ENCODE data around the gene PUS10. TPM values are rescaled to one million over a fixed set of nuclear protein-coding genes. Genes with fewer than 3 reads are reported as not detected.

The PUS10 gene
- total RNA-seq, 1 donor from 2014 or later, result 1.4 TPM

- intact Hi-C loops (cut with DNase I), result no loop called here
- H3K27me3 ChIP-seq, result no peaks in the 10 kb centered on the region
- H3K27ac ChIP-seq, result no peak overlapping the region
- no peak for DNase-seq (ENCODE audit: low spot score in 2 of 2)
- no peaks in the 10 kb centered on the region for H3K36me3 ChIP-seq
- H3K4me1 ChIP-seq, result no peaks in the 10 kb centered on the region
- H3K9me3 ChIP-seq, result no peaks in the 10 kb centered on the region
- H3K4me3 ChIP-seq, result no peak overlapping the region
- TF ChIP-seq, protein P1, sequence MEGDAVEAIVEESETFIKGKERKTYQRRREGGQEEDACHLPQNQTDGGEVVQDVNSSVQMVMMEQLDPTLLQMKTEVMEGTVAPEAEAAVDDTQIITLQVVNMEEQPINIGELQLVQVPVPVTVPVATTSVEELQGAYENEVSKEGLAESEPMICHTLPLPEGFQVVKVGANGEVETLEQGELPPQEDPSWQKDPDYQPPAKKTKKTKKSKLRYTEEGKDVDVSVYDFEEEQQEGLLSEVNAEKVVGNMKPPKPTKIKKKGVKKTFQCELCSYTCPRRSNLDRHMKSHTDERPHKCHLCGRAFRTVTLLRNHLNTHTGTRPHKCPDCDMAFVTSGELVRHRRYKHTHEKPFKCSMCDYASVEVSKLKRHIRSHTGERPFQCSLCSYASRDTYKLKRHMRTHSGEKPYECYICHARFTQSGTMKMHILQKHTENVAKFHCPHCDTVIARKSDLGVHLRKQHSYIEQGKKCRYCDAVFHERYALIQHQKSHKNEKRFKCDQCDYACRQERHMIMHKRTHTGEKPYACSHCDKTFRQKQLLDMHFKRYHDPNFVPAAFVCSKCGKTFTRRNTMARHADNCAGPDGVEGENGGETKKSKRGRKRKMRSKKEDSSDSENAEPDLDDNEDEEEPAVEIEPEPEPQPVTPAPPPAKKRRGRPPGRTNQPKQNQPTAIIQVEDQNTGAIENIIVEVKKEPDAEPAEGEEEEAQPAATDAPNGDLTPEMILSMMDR (IDR thresholded peaks at IDR 0.05), result no peak
Observed at GRCh38 chr2:60965499-60965785, 52.6 kb downstream of the PUS10 start.

DNA sequence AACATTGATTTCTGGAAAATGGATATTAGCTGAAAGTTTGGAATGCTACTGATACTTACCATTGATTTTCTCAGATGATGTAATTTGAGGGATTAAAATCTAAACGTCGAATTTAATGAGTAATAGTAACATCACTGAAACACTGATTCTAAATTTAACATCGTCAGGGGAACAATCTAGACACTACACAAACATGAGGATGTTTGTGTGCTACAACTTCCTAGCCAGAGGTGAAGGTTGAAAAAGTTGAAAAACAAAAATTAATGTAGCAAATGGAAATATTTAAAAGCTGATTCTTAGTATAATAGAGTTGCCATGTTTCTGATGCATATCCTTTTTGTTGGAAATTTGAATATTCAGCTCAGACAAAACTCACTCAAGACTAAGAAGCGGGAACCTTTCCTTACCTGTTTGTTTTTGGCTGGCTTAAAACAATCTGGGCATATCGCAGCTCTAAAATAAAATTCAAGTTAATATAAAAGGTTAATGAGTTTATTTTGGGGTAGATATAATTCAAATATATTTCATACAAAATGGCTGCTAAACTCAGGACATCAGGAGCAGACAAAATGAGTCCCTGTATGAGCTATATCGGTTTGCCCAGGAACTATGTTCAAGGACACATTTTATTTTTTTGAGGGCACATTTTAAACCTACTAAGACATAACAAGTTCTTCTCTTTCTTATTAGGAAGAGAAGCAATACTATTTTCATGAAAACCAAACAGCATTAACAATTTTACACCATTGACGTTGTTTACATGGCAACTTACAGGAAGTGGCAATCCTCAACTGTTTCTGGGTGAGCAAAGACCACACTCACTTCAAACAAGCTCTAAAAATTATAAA is 53.2 kb downstream of the PUS10 start:
- no peak overlapping the region for H3K4me3 ChIP-seq
- intact Hi-C loops (cut with DNase I), result no loop called here
- H3K36me3 ChIP-seq, result no peaks in the 10 kb centered on the region
- no peaks in the 10 kb centered on the region for H3K4me1 ChIP-seq
- H3K27me3 ChIP-seq, result no peaks in the 10 kb centered on the region
- H3K27ac ChIP-seq, result no peak overlapping the region
- TF ChIP-seq, protein P1 (IDR thresholded peaks at IDR 0.05), result no peak
- no peak for DNase-seq (ENCODE audit: low spot score in 2 of 2)
- no peaks in the 10 kb centered on the region for H3K9me3 ChIP-seq

DNA sequence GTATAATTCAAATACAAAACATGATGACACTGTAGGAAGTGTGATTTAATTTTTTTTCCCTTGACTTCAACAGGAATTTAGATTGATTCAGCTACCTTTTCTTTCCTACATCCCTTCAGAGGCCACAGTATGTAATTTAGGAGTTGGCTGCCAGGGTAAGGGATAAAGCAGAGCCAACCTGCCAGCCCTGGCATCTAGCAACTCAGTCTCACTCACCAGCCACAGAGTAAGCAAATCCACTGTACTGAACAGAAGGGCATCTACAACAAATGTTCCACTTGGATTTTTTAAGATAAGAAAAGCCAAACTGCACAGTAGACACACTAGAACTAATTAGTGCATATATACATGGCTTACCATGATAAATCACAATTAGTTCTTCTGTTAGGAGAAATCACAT is 54.9 kb downstream of the PUS10 start:
- H3K27me3 ChIP-seq, result no peaks in the 10 kb centered on the region
- DNase-seq (ENCODE audit: low spot score in 2 of 2), result no peak
- intact Hi-C loops (cut with DNase I), result no loop called here
- TF ChIP-seq, protein P1 (IDR thresholded peaks at IDR 0.05), result no peak
- no peaks in the 10 kb centered on the region for H3K4me1 ChIP-seq
- H3K36me3 ChIP-seq, result peaks cover 0 to 3% of the 10 kb centered on the region in 2 donors
- no peak overlapping the region for H3K4me3 ChIP-seq
- H3K27ac ChIP-seq, result no peak overlapping the region
- H3K9me3 ChIP-seq, result no peaks in the 10 kb centered on the region

GRCh38 chr2:60962528-60962927 is 55.5 kb downstream of the PUS10 start:
- no peaks in the 10 kb centered on the region for H3K27me3 ChIP-seq

GRCh38 chr2:60961457-60961856 is 56.6 kb downstream of the PUS10 start:
- H3K9me3 ChIP-seq, result no peaks in the 10 kb centered on the region
- H3K4me1 ChIP-seq, result no peaks in the 10 kb centered on the region
- no peak overlapping the region for H3K27ac ChIP-seq
- TF ChIP-seq, protein P1 (IDR thresholded peaks at IDR 0.05), result no peak
- DNase-seq (ENCODE audit: low spot score in 2 of 2), result no peak
- intact Hi-C loops (cut with DNase I), result no loop called here
- no peaks in the 10 kb centered on the region for H3K27me3 ChIP-seq
- H3K4me3 ChIP-seq, result no peak overlapping the region
- H3K36me3 ChIP-seq, result peaks cover 0 to 3% of the 10 kb centered on the region in 2 donors

More at GRCh38 chr2:60962528-60962927, 55.5 kb downstream of the PUS10 start:
- no peak overlapping the region for H3K4me3 ChIP-seq
- no peaks in the 10 kb centered on the region for H3K4me1 ChIP-seq
- no peaks in the 10 kb centered on the region for H3K9me3 ChIP-seq
- peaks cover 0 to 3% of the 10 kb centered on the region in 2 donors for H3K36me3 ChIP-seq
- H3K27ac ChIP-seq, result no peak overlapping the region
- intact Hi-C loops (cut with DNase I), result no loop called here
- TF ChIP-seq, protein P1 (IDR thresholded peaks at IDR 0.05), result no peak
- DNase-seq (ENCODE audit: low spot score in 2 of 2), result no peak

Measured in ascending aorta (tissue), 2 donors.